Mesenchymal stem cell (in vitro differentiated cells and primary cell): ENCODE measurements around the gene DHX32. TPM values are rescaled to one million over a fixed set of nuclear protein-coding genes. Genes with fewer than 3 reads are reported as not detected.
"Not testable (repeated sequence)": the region's sequence is repeated elsewhere in the genome, so short reads cannot be mapped to it uniquely, and the experiment has no call there.

Experiments
- DNase-seq: peaks from one replicate; pipeline ENCODE4 v3.0.0-alpha.2; 2013
- H2AFZ ChIP-seq: one replicate; pipeline ENCODE4 v1.6.1; 2013; ENCODE audit warnings: low read depth, mild to moderate bottlenecking, control low read depth, inconsistent platforms, low read length, moderate library complexity
- H2AK5ac ChIP-seq: 2 replicates; pipeline ENCODE4 v1.6.1; 2013; ENCODE audit warnings: low read length, moderate library complexity, mild to moderate bottlenecking, inconsistent platforms; ENCODE audit not compliant: severe bottlenecking
- H2BK120ac ChIP-seq: one replicate; pipeline ENCODE4 v1.6.1; 2013; ENCODE audit warnings: low read depth, mild to moderate bottlenecking, inconsistent platforms, low read length, moderate library complexity
- H2BK12ac ChIP-seq, 2 experiments: one replicate each; pipeline ENCODE4 v1.6.1; 2013; ENCODE audit warnings: inconsistent platforms in 2 of 2, low read length in 2 of 2, mild to moderate bottlenecking in 2 of 2, moderate library complexity in 2 of 2, control low read depth in 1 of 2
- H2BK15ac ChIP-seq: one replicate; pipeline ENCODE4 v1.6.1; 2013; ENCODE audit warnings: mild to moderate bottlenecking, low read depth, inconsistent platforms; ENCODE audit not compliant: poor library complexity, severe bottlenecking
- H2BK5ac ChIP-seq: 2 replicates; pipeline ENCODE4 v1.6.1; 2013; ENCODE audit warnings: low read depth, mild to moderate bottlenecking, low read length, control low read depth, inconsistent platforms; ENCODE audit not compliant: poor library complexity, severe bottlenecking
- H3K14ac ChIP-seq, 2 experiments: one replicate each; pipeline ENCODE4 v1.6.1; 2013; ENCODE audit warnings: inconsistent platforms in 2 of 2, low read length in 2 of 2, control low read depth in 1 of 2, mild to moderate bottlenecking in 1 of 2, moderate library complexity in 1 of 2
- H3K18ac ChIP-seq, 2 experiments: one replicate each; pipeline ENCODE4 v1.6.1; 2013; ENCODE audit warnings: inconsistent platforms in 2 of 2, low read length in 2 of 2, control low read depth in 1 of 2, low read depth in 1 of 2, mild to moderate bottlenecking in 1 of 2
- H3K23ac ChIP-seq, 2 experiments: one replicate each; pipeline ENCODE4 v1.6.1; 2013; ENCODE audit warnings: inconsistent platforms in 2 of 2, low read length in 2 of 2, mild to moderate bottlenecking in 2 of 2, moderate library complexity in 2 of 2, control low read depth in 1 of 2
- H3K27ac ChIP-seq: 2 replicates; pipeline ENCODE4 v1.5.1; 2013; ENCODE audit warnings: mild to moderate bottlenecking, moderate library complexity, low read length, control low read depth, inconsistent platforms; ENCODE audit not compliant: poor library complexity, severe bottlenecking
- H3K27me3 ChIP-seq, 2 experiments: 2 replicates each; pipeline versions ENCODE4 v1.6.1 to v1.7.0; 2013; ENCODE audit warnings: low read length in 2 of 2, mild to moderate bottlenecking in 2 of 2, moderate library complexity in 2 of 2, control low read depth in 1 of 2, inconsistent platforms in 1 of 2; ENCODE audit not compliant: control insufficient read depth in 1 of 2, insufficient read depth in 1 of 2
- H3K36me3 ChIP-seq, 2 experiments: 2 replicates each; pipeline versions ENCODE4 v1.6.1 to v1.7.0; 2013; ENCODE audit warnings: low read length in 2 of 2, control low read depth in 1 of 2, inconsistent platforms in 1 of 2, low read depth in 1 of 2, mild to moderate bottlenecking in 1 of 2; ENCODE audit not compliant: insufficient read depth in 2 of 2, control insufficient read depth in 1 of 2
- H3K4ac ChIP-seq, 2 experiments: one replicate each; pipeline ENCODE4 v1.6.1; 2013; ENCODE audit warnings: inconsistent platforms in 2 of 2, low read length in 2 of 2, mild to moderate bottlenecking in 2 of 2, moderate library complexity in 2 of 2, control low read depth in 1 of 2, low read depth in 1 of 2
- H3K4me1 ChIP-seq: 2 replicates; pipeline ENCODE4 v1.6.1; 2013; ENCODE audit warnings: low read depth, low read length, control low read depth; ENCODE audit not compliant: control insufficient read depth, insufficient read depth
- H3K4me2 ChIP-seq: 2 replicates; pipeline ENCODE4 v1.6.1; 2013; ENCODE audit warnings: low read length, mild to moderate bottlenecking, inconsistent platforms; ENCODE audit not compliant: poor library complexity, severe bottlenecking
- H3K4me3 ChIP-seq, 2 experiments: 2 replicates each; pipeline versions ENCODE4 v1.5.1 to v1.7.0; 2013; ENCODE audit warnings: low read length in 2 of 2, mild to moderate bottlenecking in 2 of 2, control low read depth in 1 of 2, low read depth in 1 of 2; ENCODE audit not compliant: insufficient read depth in 1 of 2
- H3K79me1 ChIP-seq: replicated peaks from 2 replicates; pipeline ENCODE4 v1.6.1; 2013; ENCODE audit warnings: mild to moderate bottlenecking, control low read depth, low read length, inconsistent platforms; ENCODE audit not compliant: poor library complexity, severe bottlenecking
- H3K9ac ChIP-seq: 2 replicates; pipeline ENCODE4 v1.7.0; 2013; ENCODE audit warnings: mild to moderate bottlenecking, low read length, moderate library complexity
- H3K9me3 ChIP-seq: 2 replicates; pipeline ENCODE4 v1.7.0; 2013; ENCODE audit warnings: mild to moderate bottlenecking, low read length; ENCODE audit not compliant: control insufficient read depth
- H4K8ac ChIP-seq: one replicate; pipeline ENCODE4 v1.6.1; 2013; ENCODE audit warnings: inconsistent platforms, mild to moderate bottlenecking, low read length, moderate library complexity
- H4K91ac ChIP-seq: one replicate; pipeline ENCODE4 v1.6.1; 2013; ENCODE audit warnings: mild to moderate bottlenecking, low read length, inconsistent platforms
- WGBS: methylation state at CpG from one replicate; pipeline ENCODE4 v1.1.7; 2013; ENCODE audit warnings: mixed read lengths; 5-methylcytosine and 5-hydroxymethylcytosine counted together
- polyA plus RNA-seq, 2 experiments: library from polyadenylated mRNA; stranded (reverse); fragments of 200-250 nt; gene quantifications; one replicate each; pipeline ENCODE4 v1.2.3, GENCODE V29; 2013

The DHX32 gene
- polyA plus RNA-seq (2013, experiment 1 of 2), result 42.4 TPM
- polyA plus RNA-seq (2013, experiment 2 of 2), result 40.9 TPM

GRCh38 chr10:125881192-125881591 lies at the start of gene DHX32:
Gene DHX32 (minus strand): TSS chr10:125881292. CDS start chr10:125880824, 468 bp downstream.
- H3K4ac ChIP-seq, result no peak within 1 kb of the TSS

GRCh38 chr10:125929618-125930017 lies 48.5 kb upstream of the DHX32 start:
- no peak overlapping the region for H3K14ac ChIP-seq

More at GRCh38 chr10:125881192-125881591, at the start of gene DHX32:
- Histone ChIP-seq H4K91ac (no peak within 1 kb of the TSS), H2BK12ac (no peak within 1 kb of the TSS), H3K9me3 (peaks cover 12% of the 10 kb centered on the region), H3K9ac (no peak within 1 kb of the TSS), H2BK15ac (no peak within 1 kb of the TSS), H3K23ac (no peak within 1 kb of the TSS), H3K4me1 (peaks cover 10% of the 10 kb centered on the region), H2BK5ac (no peak within 1 kb of the TSS), H4K8ac (no peak within 1 kb of the TSS), H2BK120ac (no peak within 1 kb of the TSS), H3K36me3 (peaks cover 0 to 39% of the 10 kb centered on the region in 2 experiments), H3K4me2 (no peak within 1 kb of the TSS), H3K27me3 (no peaks in the 10 kb centered on the region), H3K14ac (no peak within 1 kb of the TSS), H3K18ac (peak within 1 kb of the TSS in 1 of 2 experiments; percentile 43), H2AFZ (no peak within 1 kb of the TSS), H2AK5ac (no peak within 1 kb of the TSS), H3K4me3 (no peak within 1 kb of the TSS), H3K27ac (no peak within 1 kb of the TSS), H3K79me1 (peaks cover 23% of the 10 kb centered on the region)
- 24% methylated on average over 3 of the region's 4 CpGs for WGBS
- DNase-seq, result peak; percentile 47

GRCh38 chr10:125928928-125929585 lies 48.0 kb upstream of the DHX32 start:
- no peak overlapping the region for H3K4me2 ChIP-seq
- no peaks in the 10 kb centered on the region for H3K27me3 ChIP-seq
- no peak overlapping the region for H3K23ac ChIP-seq
- H4K8ac ChIP-seq, result no peak overlapping the region
- H3K4ac ChIP-seq, result no peak overlapping the region
- no peak overlapping the region for H2BK15ac ChIP-seq
- H3K4me3 ChIP-seq, result no peak overlapping the region
- no peak overlapping the region for H2AK5ac ChIP-seq
- H3K18ac ChIP-seq, result no peak overlapping the region
- no peaks in the 10 kb centered on the region for H3K4me1 ChIP-seq
- DNase-seq, result no peak
- no peak overlapping the region for H3K14ac ChIP-seq
- no peaks in the 10 kb centered on the region for H3K36me3 ChIP-seq
- no peaks in the 10 kb centered on the region for H3K79me1 ChIP-seq
- H3K9ac ChIP-seq, result no peak overlapping the region
- no peak overlapping the region for H4K91ac ChIP-seq
- no peaks in the 10 kb centered on the region for H3K9me3 ChIP-seq
- no peak overlapping the region for H3K27ac ChIP-seq
- no peak overlapping the region for H2BK120ac ChIP-seq
- no peak overlapping the region for H2AFZ ChIP-seq
- no peak overlapping the region for H2BK5ac ChIP-seq
- WGBS, result 90% methylated on average over 7 of the region's 7 CpGs
- no peak overlapping the region for H2BK12ac ChIP-seq

More at GRCh38 chr10:125929618-125930017, 48.5 kb upstream of the DHX32 start:
- Histone ChIP-seq H2BK120ac (no peak overlapping the region), H3K4me3 (no peak overlapping the region), H3K9me3 (no peaks in the 10 kb centered on the region), H3K18ac (no peak overlapping the region), H3K23ac (no peak overlapping the region), H3K4ac (no peak overlapping the region), H2BK15ac (no peak overlapping the region), H3K27me3 (no peaks in the 10 kb centered on the region), H4K8ac (no peak overlapping the region), H3K4me1 (peaks cover 2% of the 10 kb centered on the region), H2AFZ (no peak overlapping the region), H3K9ac (no peak overlapping the region), H3K36me3 (no peaks in the 10 kb centered on the region), H2BK5ac (no peak overlapping the region), H3K79me1 (no peaks in the 10 kb centered on the region), H3K4me2 (no peak overlapping the region), H2BK12ac (no peak overlapping the region), H3K27ac (no peak overlapping the region), H4K91ac (no peak overlapping the region), H2AK5ac (no peak overlapping the region)
- DNase-seq, result no peak
- 97% methylated on average over 4 of the region's 4 CpGs for WGBS

- H3K27ac ChIP-seq, H2BK15ac ChIP-seq, H3K4me1 ChIP-seq, H3K9ac ChIP-seq, H2BK5ac ChIP-seq, H3K4me2 ChIP-seq, H3K18ac ChIP-seq, H4K8ac ChIP-seq, H3K23ac ChIP-seq, H2AFZ ChIP-seq, DNase-seq, H2BK12ac ChIP-seq, H4K91ac ChIP-seq, H3K36me3 ChIP-seq, H3K4ac ChIP-seq, H2BK120ac ChIP-seq, H3K4me3 ChIP-seq, H3K79me1 ChIP-seq, H3K14ac ChIP-seq, H2AK5ac ChIP-seq, H3K9me3 ChIP-seq, H3K27me3 ChIP-seq: not testable (repeated sequence)
- WGBS, result 79% methylated on average over 5 of the region's 5 CpGs
Measured at GRCh38 chr10:125927265-125927664, 46.2 kb upstream of the DHX32 start.
